B cell (primary cell): ENCODE measurements around the gene ELMO3. TPM values are rescaled to one million over a fixed set of nuclear protein-coding genes. Genes with fewer than 3 reads are reported as not detected.

ENCODE experiments used
- ATAC-seq: fragments of 200-7000 bp; cut with Tn5 transposase; one replicate; pipeline ENCODE4 v1.10.0; 2021; ENCODE audit warnings: low read depth, mild to moderate bottlenecking, moderate number of reproducible peaks, moderate library complexity
- CTCF ChIA-PET: fragments of 350-600 bp; sonication (Branson Sonifier 250); formaldehyde crosslinking; loops from one replicate; lab custom pipeline; 2021; ENCODE audit warnings: antibody characterized with exemption, inconsistent platforms; lab: Charles Lee
- POLR2A ChIA-PET: fragments of 350-600 bp; sonication (Branson Sonifier 250); formaldehyde crosslinking; loops from one replicate; lab custom pipeline; 2021; ENCODE audit warnings: antibody characterized with exemption; lab: Charles Lee
- DNase-seq: peaks from one replicate; pipeline ENCODE4 v3.0.0; 2013
- H2AFZ ChIP-seq: 2 replicates; pipeline ENCODE4 v1.6.1; 2012; ENCODE audit warnings: mild to moderate bottlenecking, low read depth, low read length; ENCODE audit not compliant: insufficient read depth, poor library complexity, severe bottlenecking
- H3K27ac ChIP-seq, 2 donors: 1 replicate in 1 of 2; 2 replicates in 1 of 2; pipeline ENCODE4 v1.5.1; 2012 to 2013; ENCODE audit warnings: low read length in 2 of 2, mild to moderate bottlenecking in 2 of 2, moderate library complexity in 1 of 2
- H3K27me3 ChIP-seq, 4 experiments: fragments of 200-600 bp in 1 of 4; sonication (generic) in 1 of 4; replicated peaks in 1 of 4; 1 replicate in 2 of 4; 2 replicates in 2 of 4; pipeline versions ENCODE4 v1.6.1 to v1.7.0; 2013 to 2016; ENCODE audit warnings: low read length in 3 of 4, mild to moderate bottlenecking in 2 of 4, mixed read lengths in 1 of 4, moderate library complexity in 1 of 4; ENCODE audit not compliant: insufficient read depth in 4 of 4, control insufficient read depth in 3 of 4; ENCODE audit errors: control extremely low read depth in 1 of 4
- H3K36me3 ChIP-seq, 2 experiments: replicated peaks in 1 of 2; 1 replicate in 1 of 2; 2 replicates in 1 of 2; pipeline versions ENCODE4 v1.6.1 to v1.7.1; 2013; ENCODE audit warnings: low read length in 1 of 2; ENCODE audit not compliant: insufficient read depth in 2 of 2, control insufficient read depth in 1 of 2; ENCODE audit errors: control extremely low read depth in 1 of 2, extremely low read depth in 1 of 2
- H3K4me1 ChIP-seq, 2 donors: fragments of 200-600 bp in 1 of 2; sonication (generic) in 1 of 2; 1 replicate in 1 of 2; 2 replicates in 1 of 2; pipeline versions ENCODE4 v1.5.1 to v1.6.1; 2013 to 2017; ENCODE audit warnings: low read length in 2 of 2; ENCODE audit not compliant: control insufficient read depth in 2 of 2, insufficient read depth in 2 of 2
- H3K4me2 ChIP-seq: replicated peaks from 2 replicates; pipeline ENCODE3; 2012; ENCODE audit warnings: mild to moderate bottlenecking, low read depth, low read length; ENCODE audit not compliant: poor library complexity, severe bottlenecking
- H3K4me3 ChIP-seq, 5 experiments: fragments of 200-600 bp in 1 of 5; sonication (generic) in 1 of 5; 1 replicate in 3 of 5; 2 replicates in 2 of 5; pipeline versions ENCODE4 v1.5.1 to v1.7.0; 2011 to 2016; ENCODE audit warnings: low read length in 4 of 5, mild to moderate bottlenecking in 4 of 5, low read depth in 2 of 5, control low read depth in 1 of 5, moderate library complexity in 1 of 5; ENCODE audit not compliant: insufficient read depth in 1 of 5; ENCODE audit errors: control extremely low read depth in 1 of 5, extremely low read depth in 1 of 5
- H3K79me2 ChIP-seq: fragments of 200-600 bp; sonication (generic); one replicate; pipeline ENCODE4 v1.6.0; 2016; ENCODE audit warnings: low read length; ENCODE audit not compliant: control insufficient read depth, insufficient read depth
- H3K9ac ChIP-seq: fragments of 200-600 bp; sonication (generic); 2 replicates; pipeline ENCODE4 v1.6.1; 2017; ENCODE audit warnings: mild to moderate bottlenecking, low read length, moderate library complexity
- H3K9me3 ChIP-seq, 3 donors: one replicate each; pipeline versions ENCODE4 v1.6.1 to v1.7.1; 2013; ENCODE audit warnings: low read length in 2 of 3; ENCODE audit not compliant: control insufficient read depth in 2 of 3, insufficient read depth in 1 of 3; ENCODE audit errors: control extremely low read depth in 1 of 3
- H4K20me1 ChIP-seq: 2 replicates; pipeline ENCODE4 v1.6.0; 2012; ENCODE audit warnings: mild to moderate bottlenecking, low read length; ENCODE audit not compliant: insufficient read depth, control insufficient read depth, poor library complexity, severe bottlenecking
- H3K27ac Mint-ChIP-seq: one replicate; pipeline ENCODE4 v1.8.0; 2021; ENCODE audit warnings: mixed read lengths
- H3K27me3 Mint-ChIP-seq: one replicate; pipeline ENCODE4 v1.8.0; 2021; ENCODE audit warnings: mixed read lengths
- H3K4me1 Mint-ChIP-seq: one replicate; pipeline ENCODE4 v1.8.0; 2021; ENCODE audit warnings: mixed read lengths
- H3K4me3 Mint-ChIP-seq: one replicate; pipeline ENCODE4 v1.8.0; 2021; ENCODE audit warnings: mixed read lengths
- H3K9me3 Mint-ChIP-seq: one replicate; pipeline ENCODE4 v1.8.0; 2022; ENCODE audit warnings: mixed read lengths; ENCODE audit not compliant: insufficient read depth
- CTCF ChIP-seq: fragments of 200-600 bp; IDR thresholded peaks from one replicate; pipeline ENCODE4 v1.8.0; 2022; ENCODE audit warnings: antibody characterized with exemption, mild to moderate bottlenecking
- EZH2 ChIP-seq: IDR thresholded peaks from 2 replicates; pipeline ENCODE4 v1.6.1; 2012; ENCODE audit warnings: borderline replicate concordance, low read depth, mild to moderate bottlenecking, moderate library complexity, low read length; ENCODE audit not compliant: insufficient read depth, poor library complexity, severe bottlenecking
- whole genome bisulfite sequencing: methylation state at CpG from one replicate; pipeline ENCODE4 v1.1.5; 2013; ENCODE audit warnings: missing lambda C conversion rate; ENCODE audit not compliant: insufficient coverage; 5-methylcytosine and 5-hydroxymethylcytosine counted together
- intact Hi-C: fragments of 100-400 bp; cut with micrococcal nuclease; formaldehyde crosslinking; loops from one replicate; pipeline ENCODE4 v1.10.0; 2022
- polyA plus RNA-seq: library from polyadenylated mRNA; depleted of rRNA; stranded (reverse); fragments of >200 nt; gene quantifications from 2 replicates; pipeline ENCODE4 v1.2.3, GENCODE V29; 2012
- total RNA-seq, 2 donors: library from RNA; stranded (reverse); fragments of 120-200 nt in 1 of 2; gene quantifications; 1 replicate in 1 of 2; 2 replicates in 1 of 2; pipeline versions ENCODE4 v1.2.3 to v1.2.4, GENCODE V29; 2013 to 2022

ELMO3 gene
- total and polyA plus RNA-seq, 2 donors (not counting 1 experiment from before 2014, with no cell fraction given) = 9.1 to 9.6 TPM

GRCh38 chr16:67206838-67207248, 7.9 kb downstream of the ELMO3 start:
- 100% methylated on average over 3 of the region's 3 CpGs for WGBS
- H3K9me3 Mint-ChIP-seq = no peaks in the 10 kb centered on the region
- no peaks in the 10 kb centered on the region for H3K27me3 Mint-ChIP-seq
- Histone ChIP-seq H2AFZ (no peak overlapping the region), H3K9me3 (no peaks in the 10 kb centered on the region), H3K27me3 (no peaks in the 10 kb centered on the region), H3K79me2 (no peaks in the 10 kb centered on the region), H3K4me2 (no peak overlapping the region), H4K20me1 (no peaks in the 10 kb centered on the region), H3K36me3 (peaks cover 0 to 16% of the 10 kb centered on the region in 2 experiments), H3K4me3 (no peak overlapping the region), H3K9ac (no peak overlapping the region), H3K27ac (no peak overlapping the region), H3K4me1 (no peaks in the 10 kb centered on the region)
- TF ChIP-seq EZH2 (no peak), CTCF (no peak)
- no peak for DNase-seq
- ChIA-PET CTCF (no interaction called here), POLR2A (no interaction called here)
- intact Hi-C loops = no loop called here
- H3K27ac Mint-ChIP-seq = no peak overlapping the region
- H3K4me3 Mint-ChIP-seq = no peak overlapping the region
- ATAC-seq = no peak
- H3K4me1 Mint-ChIP-seq = no peaks in the 10 kb centered on the region

GRCh38 chr16:67207249-67208091, 8.5 kb downstream of the ELMO3 start:
- no peaks in the 10 kb centered on the region for H3K4me1 ChIP-seq
- peaks cover 0 to 11% of the 10 kb centered on the region in 2 experiments for H3K36me3 ChIP-seq
- no peaks in the 10 kb centered on the region for H3K4me1 Mint-ChIP-seq
- no peaks in the 10 kb centered on the region for H3K27me3 Mint-ChIP-seq
- no peak overlapping the region for H3K27ac ChIP-seq
- no peak overlapping the region for H2AFZ ChIP-seq
- DNase-seq (no peak), ATAC-seq (no peak)
- H3K27me3 ChIP-seq = no peaks in the 10 kb centered on the region
- no peak overlapping the region for H3K27ac Mint-ChIP-seq
- intact Hi-C loops = no loop called here
- CTCF ChIA-PET = interaction anchor here (1.2 kb wide), 1 partner anchor 10 kb away, joined by 3 read pairs; no protein-coding TSS in a partner anchor
- no peak overlapping the region for H3K9ac ChIP-seq
- H3K4me3 ChIP-seq = no peak overlapping the region
- POLR2A ChIA-PET = no interaction called here
- TF ChIP-seq CTCF = no peak
- no peak for TF ChIP-seq EZH2
- WGBS = 95% methylated on average over 21 of the region's 21 CpGs
- H3K4me3 Mint-ChIP-seq = no peak overlapping the region
- H3K9me3 ChIP-seq = no peaks in the 10 kb centered on the region
- no peaks in the 10 kb centered on the region for H3K9me3 Mint-ChIP-seq
- no peaks in the 10 kb centered on the region for H3K79me2 ChIP-seq
- H4K20me1 ChIP-seq = no peaks in the 10 kb centered on the region
- H3K4me2 ChIP-seq = no peak overlapping the region
